GM18520 (cell line): ENCODE results near the gene TPD52L1.

ENCODE experiments used
- ATAC-seq: cut with Tn5 transposase; IDR thresholded peaks from one replicate; pipeline ENCODE4 v1.9.1; 2021; ENCODE audit not compliant: unreplicated experiment

TPD52L1 gene

DNA sequence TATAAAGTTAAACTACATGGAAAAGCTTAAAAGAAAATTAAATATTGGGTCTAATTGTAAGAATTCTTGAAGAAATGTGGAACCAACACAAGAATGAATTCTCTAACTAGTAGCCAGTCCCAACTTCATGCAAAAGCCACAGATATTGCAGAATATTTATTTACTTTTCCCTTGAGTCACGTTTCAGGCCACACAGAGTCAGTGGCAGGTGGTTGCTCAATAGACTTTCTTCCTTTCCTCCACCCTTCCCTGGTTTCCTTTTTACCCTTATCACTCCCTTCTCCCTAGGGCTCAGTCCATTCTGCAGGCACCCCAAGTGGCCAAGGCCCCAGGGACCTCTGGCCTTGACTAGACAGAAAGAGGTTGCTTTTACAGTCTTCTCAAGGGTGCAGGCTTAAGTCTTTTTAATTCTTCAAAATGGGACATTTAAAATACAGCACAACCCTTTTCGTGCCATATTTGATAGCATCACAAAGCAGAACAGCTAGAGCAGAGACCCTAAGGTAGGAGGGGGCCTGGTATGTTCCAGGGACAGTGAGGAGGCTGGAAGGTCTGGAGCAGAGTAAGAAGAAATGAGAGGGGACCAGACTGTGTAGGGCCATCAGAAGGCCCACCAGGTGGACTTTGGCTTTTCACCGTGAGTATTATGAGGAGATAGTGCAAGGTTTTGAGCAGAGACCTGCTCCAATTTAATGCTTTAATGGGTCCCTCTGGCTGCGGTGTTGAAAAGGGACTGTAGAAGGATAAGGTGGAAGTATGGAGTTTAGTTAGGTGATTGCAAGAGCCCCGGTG, 83.2 kb downstream of the TPD52L1 start:
- ATAC-seq = no peak

DNA sequence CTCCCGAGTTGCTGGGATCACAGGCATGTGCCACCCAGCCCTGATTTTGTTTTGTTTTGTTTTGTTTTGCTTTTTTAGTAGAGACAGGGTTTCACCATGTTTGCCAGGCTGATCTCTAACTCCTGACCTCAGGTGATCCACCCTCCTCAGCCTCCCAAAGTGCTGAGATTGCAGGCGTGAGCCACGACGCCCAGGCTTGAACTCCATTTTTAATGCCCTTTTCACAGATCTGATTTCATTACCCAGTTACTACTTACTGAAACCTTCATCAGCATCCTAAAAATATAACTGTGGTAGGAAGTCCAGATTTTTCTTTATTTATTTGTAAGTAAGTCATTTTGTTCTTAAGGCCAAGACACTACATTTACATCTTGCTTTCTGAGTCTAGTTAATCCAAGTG, 84.2 kb downstream of the TPD52L1 start:
- no peak for ATAC-seq

DNA sequence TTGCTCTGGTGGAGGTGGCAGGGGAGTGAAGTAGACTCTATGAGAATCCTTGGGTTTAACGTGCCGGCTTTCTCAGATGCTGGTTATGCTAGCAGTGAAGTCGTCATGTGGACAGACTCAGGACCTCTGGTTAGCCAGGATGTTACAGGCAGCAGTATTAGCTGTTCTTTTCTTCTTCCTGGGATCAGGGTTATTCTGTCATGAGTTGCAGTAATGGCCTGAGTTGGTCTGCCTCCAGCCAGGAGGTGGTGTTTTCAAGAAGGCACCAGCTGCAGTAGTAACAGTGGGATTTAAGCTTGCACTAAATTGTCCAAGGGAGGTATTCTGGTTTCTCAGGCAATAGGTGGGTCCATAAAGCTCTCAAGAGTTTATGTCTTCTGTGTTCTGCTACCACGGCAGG, 91.5 kb downstream of the TPD52L1 start:
- no peak for ATAC-seq

DNA sequence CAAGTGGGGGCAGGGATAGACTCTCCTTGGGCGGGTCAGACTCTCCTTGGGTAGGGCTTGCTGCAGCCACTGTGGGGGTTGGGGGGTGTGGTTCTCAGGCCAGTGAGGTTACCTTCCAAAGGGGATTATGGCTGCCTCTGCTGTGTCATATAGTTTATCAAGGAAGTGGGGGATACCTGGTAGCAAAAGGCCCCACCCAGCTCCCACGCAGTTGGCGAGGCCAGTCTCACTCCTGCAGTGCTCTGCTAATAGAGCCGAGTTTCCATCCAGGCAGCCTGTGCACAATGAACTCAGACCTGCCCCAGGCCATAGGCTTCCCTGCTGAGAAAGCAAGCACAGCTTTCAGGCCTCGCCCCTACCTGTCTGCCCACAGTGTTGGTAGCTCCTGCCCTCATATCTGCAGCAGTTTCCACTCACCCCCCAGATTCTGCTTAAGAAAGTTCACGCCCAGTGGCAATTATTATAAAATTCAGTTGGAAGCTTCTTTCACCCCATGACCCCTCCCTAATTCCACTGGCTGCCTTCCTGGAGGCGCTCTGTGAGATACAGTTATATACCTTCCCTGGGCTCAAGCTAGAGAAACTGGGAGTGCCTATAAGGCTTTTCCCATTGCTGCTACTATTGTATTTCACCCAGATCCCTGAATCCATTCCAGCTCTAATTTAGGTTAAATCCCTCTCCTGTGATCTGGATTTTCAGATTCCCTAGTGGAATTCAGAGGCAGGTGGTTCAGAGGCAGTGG, 92.1 kb downstream of the TPD52L1 start:
- ATAC-seq = no peak

DNA sequence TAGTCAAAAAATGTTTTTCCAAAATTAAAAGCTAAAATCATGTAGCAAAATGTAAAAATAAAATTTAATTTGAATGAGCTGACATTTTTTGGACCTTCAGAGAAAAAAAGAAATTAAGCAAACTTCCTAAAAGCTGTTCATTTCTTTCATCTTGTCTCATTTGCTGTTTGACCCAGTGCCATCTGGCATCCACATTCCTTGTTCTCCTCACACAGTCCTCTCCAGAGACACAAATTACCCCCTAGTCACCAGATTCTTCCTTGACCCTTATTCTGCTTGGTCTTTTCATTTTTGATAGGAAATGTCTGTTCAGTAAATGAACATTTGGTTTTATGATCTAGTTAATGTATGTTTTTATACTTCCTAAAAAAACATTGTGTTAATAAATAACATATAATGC, 93.0 kb downstream of the TPD52L1 start:
- ATAC-seq = no peak

DNA sequence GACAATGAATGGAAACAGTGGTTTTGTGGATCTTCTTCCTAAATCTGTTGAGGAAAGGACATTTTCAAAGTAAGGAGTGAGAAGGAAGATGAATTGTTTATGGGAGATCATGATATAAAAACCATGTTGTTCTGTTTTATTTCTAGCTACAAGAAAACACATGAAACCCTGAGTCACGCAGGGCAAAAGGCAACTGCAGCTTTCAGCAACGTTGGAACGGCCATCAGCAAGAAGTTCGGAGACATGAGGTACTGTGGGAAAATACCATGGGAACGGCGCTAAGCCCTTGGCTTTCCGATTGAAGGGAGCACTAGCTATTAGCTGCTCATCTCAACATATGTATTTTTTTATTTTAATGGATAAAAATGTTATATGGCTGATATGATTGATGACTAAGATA, 94.6 kb downstream of the TPD52L1 start:
- no peak for ATAC-seq

DNA sequence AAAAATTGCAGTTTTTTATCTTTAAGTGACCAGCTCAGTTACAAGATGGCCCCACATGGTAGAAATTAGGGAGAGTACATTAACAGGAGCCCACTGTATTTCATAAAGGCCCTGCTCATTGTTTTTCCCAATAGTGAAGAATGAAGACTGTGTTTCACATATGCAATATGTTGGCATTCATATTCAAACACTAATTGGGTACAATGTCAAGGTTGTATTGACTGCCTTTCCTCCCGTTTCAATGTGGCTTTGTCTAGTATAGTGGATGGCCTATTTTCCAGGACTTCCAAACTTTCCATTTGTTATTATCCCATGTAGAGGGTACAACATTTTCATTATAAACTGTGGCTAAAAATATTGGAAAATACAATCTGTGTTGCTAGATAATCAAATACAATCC, 96.9 kb downstream of the TPD52L1 start:
- ATAC-seq = no peak

DNA sequence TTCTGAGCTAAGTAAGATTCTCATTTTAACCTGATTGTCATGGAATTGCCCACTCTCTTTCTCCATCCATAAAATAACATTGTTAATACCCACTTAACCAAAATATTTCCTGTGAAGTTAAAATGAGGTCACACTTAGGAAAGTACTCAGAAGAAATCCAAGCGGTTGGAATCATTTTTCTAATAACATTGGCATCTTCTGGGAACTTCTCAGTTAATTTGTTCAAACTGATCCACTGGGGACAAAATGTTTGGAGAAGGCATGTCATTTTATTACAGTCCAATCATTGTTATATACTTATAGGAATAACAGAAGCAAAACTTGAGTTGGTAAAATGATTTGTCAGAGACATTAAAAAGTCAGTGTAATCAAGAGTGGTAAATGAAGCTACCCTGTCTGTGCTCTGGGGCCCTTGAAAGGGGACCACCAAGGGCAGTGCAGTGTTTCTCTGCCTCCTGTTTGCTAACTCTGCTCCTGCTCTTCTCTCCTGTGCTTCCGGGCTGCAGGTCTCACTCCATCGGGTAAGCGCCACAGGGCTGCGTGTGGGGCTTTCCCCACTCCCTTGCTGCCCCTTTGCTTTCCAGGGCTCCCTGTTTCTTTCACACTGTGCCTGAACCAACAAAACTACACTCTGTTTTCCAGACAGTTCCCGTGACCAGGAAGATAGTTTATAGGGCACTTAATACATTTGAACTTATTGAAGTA, 98.1 kb downstream of the TPD52L1 start:
- no peak for ATAC-seq

DNA sequence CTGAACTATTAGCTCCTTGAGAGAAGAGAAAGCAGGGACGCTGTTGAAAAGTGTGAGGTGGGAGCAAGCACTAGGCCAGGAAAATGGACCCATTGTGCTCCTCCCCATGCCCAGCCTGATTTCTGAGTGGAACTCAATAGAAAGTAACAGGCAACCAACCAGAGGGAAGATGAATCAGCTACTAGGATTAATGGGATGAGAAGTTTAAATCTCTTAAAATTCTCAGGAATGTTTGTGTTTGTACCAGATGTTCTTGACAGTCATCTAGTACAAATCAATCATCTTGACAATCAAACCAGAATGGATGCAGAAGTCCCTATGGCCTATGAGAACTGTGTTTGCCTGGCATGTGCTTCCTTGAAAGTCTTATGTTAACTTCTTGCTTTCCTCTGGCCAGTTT, 99.3 kb downstream of the TPD52L1 start:
- no peak for ATAC-seq

DNA sequence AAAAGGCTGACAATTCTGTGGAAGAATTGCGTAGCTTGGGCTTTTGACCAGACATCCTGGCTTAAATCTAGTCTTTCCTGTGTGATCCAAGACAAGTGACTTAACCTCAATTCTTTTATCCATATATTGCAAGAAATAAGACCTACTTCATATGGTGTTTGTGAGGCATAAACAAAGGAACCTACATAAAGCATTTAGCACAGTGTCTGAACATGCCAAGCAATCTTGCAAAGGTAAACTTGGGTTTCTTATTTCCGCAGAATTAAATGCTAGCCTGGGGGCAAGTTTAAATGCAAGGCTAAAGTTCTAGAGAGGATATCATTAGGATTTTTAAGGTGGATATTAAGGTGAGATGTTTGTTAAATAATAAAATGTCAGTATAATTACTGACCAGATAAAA, 100.3 kb downstream of the TPD52L1 start:
- no peak for ATAC-seq

DNA sequence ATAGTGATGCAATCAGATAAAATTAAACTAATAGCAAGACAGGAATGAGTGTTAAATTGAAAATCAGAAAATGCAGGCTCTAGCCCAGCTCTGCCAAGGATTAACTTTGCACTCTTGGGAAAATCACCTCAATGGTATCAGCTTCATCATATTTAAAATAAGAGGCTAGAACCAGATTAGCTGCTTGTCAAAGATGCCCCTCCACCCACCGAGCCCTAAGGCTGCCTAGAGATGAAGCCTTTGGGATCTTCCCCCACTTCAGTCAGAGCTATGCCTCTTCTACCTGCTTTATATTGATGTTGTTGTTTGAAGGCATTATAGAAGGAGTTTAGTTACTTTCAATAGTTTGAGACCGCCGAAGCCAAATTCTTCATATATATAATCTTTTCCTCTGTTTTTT, 100.7 kb downstream of the TPD52L1 start:
- ATAC-seq = no peak

DNA sequence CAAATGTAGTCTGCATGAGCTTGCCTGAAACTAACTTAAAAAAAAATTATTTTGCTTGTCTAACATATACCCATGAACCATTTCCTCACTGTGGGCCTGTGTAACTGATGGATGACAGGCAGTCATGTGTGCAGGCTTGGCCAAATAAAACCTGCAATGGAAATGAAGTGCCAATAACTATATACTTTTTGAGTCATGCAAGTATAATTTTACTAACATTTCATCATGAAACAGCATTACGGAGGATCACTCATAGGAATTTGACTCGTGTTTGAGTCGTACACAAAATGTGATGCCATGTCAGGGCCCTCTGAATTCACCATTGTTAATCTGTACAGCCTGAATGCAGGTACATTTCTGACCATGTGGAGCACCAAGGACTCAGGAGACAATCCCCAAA, 101.6 kb downstream of the TPD52L1 start:
- no peak for ATAC-seq

DNA sequence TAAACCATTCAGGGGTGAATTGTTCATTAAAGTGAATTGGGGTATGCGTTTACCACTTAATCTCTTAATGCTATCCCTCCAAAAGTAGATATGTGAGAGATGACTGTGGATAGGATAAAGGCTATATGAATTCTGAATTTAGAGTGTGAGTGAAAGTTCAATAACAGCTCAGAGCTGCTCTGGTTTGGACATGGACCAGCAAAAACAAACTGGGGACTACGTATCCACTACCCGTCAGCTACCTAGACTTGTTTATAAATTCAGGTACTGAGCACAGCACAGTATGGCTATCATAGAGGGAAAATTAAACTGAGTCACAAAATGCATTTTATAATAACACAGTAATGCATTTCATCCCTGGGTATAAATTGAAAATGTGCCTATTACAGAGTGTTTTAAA, 103.8 kb downstream of the TPD52L1 start:
- ATAC-seq = no peak

DNA sequence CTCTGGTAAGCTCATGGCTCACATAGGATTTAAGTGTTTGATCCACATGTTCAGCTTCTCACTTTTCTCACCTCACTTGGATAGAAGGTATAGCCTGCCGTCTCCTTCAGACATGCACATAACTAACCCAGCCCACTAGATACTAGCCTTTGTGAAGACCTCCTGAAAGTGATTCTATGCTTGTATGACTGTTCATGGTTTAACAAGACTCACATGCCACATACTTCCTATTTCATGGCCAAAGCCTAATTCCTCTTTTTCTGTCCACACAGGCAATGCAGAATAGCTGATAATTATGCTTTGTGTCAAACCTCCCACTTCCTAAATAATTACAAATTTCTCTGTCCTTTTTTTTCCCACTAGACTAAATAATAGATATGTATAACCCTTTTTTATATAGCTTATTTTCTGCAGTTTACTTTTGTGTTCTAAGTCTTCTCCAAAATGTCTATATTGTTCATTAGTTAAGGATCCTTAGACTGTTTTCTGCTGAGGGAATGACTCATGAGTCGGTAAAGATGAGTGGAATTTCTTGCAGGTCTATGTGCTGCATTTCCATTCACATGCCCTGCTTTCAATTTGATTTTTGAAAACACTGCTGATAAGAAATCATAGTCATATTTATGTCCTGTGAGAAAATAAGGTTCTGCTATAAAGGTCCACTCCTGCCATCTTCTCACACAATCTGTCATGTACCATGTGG, 105.2 kb downstream of the TPD52L1 start:
- no peak for ATAC-seq

DNA sequence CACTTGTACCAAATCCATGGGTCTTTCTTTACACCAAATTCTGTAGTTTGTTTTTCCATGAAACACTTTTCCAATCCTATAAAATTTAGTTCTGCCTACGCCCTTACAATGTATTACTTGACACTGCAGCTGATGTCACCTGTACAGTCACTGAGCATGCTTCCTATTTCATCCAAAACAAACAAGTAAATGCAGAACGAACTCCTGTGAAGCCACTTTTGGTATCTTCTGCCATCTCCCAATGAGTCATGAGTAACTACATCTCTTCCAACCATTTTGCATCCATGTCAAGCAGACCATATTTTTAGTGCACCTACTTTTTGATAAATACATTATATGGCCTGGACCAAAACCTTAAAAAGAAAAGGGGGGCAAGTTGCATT, 105.8 kb downstream of the TPD52L1 start:
- ATAC-seq = no peak

DNA sequence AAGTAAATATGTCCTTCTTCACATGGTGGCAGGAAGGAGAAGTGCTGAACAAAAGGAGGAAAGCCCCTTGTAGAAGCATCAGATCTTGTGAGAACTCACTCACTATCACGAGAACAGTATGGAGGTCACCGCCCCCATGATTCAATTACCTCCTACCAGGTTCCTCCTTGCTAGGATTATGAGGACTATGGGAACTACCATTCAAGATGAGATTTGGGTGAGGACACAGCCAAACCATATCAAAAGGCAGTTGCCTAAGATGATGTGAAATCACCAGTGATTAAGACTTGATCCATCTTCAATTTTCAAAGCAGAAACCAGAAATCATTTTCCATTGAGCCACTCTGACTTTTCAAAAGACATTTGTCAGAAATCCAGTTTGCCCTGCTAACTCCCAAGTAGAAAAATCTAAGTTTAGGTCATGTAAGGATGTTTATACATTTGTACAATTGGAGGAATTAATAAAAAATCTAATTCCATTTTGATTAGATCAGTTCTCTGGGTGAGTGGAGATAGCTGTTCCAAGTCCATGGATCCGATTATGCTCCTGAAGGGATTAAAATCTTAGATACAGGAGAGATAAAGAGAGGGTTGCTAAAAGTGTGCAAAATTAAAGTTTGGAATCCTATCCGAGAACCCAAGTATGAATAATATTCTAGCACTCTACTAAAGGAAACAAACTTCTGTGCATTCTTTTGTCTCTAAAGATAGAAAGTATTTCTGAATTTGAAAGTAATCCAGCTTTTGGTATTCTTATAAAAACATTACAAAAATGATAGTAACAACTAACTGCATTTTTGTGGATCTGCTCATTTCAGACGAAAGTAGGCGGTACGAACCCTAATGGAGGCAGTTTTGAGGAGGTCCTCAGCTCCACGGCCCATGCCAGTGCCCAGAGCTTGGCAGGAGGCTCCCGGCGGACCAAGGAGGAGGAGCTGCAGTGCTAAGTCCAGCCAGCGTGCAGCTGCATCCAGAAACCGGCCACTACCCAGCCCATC, 108.7 kb downstream of the TPD52L1 start:
- ATAC-seq = no peak

DNA sequence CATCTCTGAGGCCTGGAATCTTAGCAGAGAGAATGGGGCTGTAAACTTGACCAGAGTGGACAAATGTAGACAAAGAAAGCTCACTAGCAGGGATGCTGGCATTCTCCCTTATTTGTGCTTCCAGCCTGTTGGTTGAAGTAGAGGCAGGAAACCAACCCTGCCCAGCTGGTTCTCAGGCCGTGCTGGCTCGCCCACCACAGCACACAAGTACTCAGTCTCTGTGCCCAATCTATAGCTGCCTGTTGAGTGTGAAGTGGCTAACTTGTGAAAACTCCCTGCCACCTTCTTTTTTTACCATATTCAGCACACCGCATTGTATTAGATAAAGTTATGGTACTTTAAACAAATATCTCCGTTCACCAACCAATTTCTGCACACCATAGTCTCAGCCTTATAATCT, 110.9 kb downstream of the TPD52L1 start:
- ATAC-seq = no peak

DNA sequence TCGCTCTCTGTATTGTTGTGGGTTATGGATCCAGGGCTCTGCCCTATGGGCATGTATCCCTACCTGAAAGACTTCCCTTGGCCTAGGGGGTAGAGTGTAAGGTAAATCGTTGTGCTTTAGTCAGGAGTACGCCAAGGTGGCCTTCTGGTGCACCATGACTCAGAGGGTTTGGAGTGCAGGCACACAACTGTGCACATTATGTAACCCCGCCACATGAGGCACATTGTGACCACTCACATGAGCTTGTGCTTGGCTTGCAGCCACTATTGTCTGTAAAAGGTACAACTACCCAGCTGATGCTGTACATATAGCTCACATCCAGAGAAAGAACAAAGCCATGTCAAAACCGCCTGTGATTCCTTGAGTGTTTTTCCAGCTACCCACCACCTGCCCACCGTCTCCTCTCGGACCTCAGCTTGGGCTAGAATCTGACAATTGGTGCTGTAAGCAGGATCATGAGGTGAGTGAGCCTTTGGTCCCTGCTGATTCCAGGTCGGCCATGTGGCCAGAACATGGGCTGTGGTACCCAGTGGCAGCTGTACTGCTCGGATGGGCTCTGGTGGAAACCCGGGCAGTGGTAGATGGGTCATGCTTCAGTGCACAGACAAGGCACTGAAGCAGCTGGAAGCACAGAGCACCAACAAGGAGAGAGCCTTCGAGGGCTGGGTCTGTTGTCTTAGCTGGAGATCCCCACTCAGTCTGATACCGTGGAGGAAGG, 114.4 kb downstream of the TPD52L1 start:
- ATAC-seq = no peak

DNA sequence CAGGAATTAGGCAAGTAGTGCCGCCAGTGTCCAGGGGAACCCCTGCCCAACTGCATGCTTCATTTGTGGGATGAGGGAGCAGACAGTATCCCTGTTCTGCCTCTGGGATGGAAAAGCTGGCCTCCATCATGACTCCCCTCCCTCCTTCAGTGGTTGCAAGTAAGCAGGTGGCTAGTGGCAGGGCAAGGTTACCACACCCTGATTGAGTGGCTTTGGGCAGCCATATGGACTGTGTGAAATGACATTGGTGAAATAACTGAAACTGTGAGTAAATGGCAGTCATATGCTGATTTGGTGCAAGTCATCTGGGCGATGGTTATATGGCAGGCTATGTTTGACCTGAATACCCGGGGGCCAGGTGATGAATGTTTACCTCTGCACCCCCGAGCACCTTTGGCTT, 115.2 kb downstream of the TPD52L1 start:
- no peak for ATAC-seq
